NCI-H748 treated with DMSO at 0.1 percent for 48 hours (cell line): ENCODE measurements around the gene LDLRAD4.
A peak's percentile ranks its signal among the peaks of the same experiment; 100 is the strongest.

ENCODE experiments used
- DNase-seq: peaks from one replicate; lab custom pipeline; 2025; lab: John Stamatoyannopoulos, UW

LDLRAD4 gene

DNA sequence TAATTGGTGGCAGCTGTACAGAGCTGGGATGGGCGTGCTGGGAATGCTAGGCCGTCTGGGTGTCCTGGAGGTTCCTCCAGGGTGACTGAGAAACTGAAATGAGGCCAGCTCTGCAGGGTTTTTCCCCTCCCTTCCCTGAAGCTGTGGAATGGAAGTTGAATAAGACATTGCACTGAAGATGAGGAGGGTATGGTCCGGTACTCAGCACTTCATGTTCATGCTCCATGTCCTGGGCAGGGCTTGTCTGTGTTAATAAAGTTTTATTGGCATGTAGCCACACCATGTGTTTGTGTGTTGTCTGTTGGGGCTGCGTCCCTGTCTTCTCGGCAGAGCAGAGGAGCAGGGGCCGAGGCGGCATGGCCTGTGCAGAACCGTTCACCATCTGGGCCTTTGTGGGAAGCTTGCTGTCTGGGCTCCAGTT is 154.0 kb downstream of the LDLRAD4 start:
- no peak for DNase-seq

DNA sequence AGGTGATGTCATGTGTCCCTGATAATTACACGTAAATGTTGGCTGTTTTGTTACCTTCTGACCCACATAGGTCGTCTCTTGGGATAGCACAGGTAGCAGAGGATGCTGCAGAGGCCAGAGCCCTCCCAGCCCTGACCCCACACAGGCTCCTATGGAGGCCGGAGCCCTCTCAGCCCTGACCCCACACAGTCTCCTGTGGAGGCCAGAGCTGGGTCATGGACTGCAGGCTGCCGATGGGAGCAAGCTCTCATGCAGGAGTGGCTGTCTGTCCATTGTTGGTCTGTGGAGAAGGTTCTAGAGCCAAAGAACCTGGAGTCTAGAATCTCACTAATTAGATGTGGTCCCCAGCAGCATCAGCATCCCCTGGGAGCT is 155.5 kb downstream of the LDLRAD4 start:
- no peak for DNase-seq

DNA sequence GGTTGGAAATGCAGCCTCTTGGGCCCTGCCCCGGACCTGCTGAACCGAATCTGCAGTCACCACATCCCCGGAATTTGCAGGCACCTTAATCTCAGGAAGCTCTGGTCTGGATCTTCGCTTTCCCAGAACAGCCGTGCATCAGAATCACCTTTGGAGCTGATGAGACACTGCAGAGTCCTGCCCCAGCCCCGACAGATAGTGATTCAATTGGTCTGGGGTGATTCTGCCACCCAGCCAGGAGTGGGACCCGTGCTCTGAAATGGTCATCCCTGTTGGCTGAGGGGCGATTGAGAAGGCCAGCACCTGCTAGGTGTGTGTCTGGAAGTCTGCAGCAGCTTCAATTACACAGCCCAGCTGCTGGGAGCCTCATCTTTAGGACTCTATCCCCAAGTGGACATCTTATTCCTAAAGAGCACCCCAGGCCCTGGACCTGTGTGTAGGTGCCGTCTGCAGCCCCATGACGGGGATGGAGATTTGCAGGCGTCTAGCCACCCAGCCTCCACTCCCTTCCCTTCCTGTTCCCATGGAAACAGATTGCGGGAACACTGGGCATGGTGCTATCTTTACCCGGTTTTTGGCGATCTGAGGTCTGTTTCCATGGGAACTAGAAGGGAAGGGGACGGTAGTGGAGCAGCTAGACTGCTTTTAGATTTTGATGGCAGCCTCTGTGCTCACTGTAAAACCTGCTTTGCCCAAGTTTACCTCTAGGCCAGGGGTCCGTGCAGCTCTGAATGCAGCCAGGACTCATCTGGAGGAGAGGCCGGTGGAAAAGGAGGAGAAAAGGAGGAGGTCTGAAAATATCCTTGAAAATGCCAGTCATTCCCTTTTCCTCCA is 156.1 kb downstream of the LDLRAD4 start:
- peak; percentile 48 for DNase-seq

DNA sequence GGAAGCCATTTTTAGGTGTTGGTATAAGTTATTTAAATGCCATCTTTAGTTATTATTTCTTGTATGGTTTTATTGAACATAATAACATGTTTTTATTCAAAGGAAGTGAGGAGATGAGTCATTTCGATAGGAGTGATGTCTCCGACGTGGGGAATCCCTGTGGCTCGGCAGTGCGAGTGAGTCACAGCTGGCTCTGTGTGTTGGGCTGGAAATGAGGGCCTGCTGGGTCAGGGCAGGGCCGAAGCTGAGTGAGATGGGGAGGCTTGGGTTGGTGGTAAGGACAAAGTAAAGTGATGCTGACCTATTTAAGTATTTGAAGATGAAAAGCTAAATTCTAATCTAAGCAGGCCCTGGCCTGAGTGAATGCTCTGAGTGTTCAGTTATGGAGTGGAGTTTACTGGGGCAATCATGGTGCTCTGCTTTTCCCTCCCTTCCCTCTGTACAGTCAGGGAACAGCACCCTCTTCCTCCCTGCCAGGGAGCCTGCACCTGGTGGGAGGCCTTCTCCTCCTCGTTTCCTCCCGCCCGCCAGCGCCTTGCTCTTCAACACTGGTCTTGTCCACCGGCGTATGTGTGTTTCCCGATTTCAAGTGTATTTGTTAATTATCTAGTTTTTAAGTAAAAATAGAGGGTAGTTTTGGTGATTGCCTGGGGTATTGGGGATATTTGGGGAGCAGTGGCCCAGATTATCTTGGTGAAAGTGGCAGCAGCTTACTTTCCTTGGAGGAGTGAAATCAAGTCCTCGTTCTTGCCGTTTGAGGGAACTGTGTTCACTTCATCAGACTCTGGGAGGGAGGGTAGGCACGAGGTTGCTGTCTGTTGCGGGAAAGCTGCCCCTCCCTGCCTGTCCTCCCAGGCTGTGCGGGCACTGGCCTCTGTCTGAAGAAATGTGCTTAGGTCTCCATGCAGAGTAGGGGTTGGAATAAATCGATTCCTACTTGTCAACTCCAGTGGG is 157.0 kb downstream of the LDLRAD4 start:
- DNase-seq, result peak; percentile 24

DNA sequence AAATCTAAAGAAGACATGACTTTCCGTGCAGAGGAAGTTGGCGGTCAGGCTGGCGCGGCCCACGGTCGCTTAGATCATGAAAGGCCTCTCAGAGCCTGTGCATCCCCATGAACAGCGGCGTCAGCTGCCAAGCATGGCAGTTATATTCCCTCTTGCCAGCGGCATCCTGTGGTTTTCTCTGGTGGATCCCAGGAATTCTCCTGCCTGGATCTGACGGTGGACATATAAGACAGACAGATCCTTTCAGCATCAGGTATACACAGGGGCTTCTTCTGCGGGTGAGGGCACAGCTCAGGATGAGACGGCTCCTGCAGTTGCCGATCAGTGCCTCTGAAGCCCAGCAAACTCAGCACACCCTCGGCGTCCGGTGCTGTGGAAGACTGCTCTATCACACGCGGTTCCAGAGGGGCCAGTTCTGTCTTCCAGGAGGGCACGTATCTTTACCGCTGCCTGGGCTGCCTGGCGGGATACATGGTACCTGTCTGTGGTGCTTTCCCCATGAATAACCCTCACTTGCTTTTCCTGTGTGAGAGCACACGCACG is 157.8 kb downstream of the LDLRAD4 start:
- DNase-seq, result no peak

DNA sequence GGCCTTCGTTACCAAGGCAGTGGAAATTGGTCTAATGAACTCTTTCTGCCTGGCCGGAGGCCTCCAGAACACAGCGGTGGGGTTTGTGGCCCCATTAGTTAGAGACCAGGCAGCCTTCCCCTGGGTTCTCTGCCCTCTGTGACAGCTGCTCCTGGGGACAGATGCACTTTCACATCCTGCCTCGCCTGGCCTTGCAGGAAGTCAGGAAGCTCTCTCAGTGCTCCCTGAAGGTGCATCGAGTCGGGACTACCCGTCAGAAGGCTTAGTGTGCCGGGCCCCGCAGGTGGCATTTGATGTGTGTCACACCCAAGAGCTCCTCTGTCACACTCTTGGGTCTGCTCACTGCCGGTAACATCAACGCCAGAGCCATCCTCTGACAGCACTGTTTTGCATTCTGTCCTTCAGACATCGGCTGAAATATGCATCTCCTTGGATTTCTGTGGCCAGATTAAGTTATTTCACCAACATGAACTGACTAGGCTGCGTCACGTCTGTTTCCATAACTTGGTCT is 158.3 kb downstream of the LDLRAD4 start:
- DNase-seq, result no peak

DNA sequence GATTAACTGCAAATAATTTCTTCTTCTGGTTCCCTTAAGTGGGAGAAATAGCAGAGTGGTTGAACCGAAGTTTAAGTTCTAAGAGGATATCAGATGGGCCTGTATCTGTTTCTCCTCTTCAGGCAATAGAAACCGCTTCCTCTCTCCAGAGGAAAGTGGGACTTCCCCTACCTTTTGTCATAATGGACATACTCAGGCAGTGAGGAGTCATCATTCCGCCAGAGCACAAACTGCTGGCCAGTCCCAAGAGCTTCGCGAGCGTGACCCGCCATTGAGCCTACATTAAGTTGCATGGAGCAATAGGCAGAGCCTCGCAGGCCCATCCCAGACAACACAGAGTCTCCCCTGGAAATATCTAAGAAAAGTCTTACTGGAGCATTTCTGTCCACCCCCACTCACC is 158.9 kb downstream of the LDLRAD4 start:
- no peak for DNase-seq

DNA sequence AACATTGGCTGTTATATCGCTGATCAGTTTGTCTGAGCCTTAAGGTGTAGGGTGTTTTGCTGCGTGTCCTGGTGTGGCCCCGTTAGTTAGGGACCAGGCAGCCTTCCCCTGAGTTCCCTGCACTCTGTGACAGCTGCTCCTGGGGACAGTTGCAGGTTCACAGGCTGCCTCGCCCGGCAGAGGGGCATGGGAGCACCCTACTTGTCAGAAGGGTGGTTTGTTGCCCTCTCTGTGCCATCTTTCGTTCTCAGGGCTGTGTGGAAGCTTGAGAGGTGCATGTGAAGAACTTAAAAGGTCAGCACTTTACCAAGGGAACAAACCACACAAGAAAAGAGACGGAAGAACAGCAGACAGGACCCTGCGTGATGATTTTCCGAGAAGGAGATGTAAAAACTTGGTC is 159.6 kb downstream of the LDLRAD4 start:
- DNase-seq, result no peak

DNA sequence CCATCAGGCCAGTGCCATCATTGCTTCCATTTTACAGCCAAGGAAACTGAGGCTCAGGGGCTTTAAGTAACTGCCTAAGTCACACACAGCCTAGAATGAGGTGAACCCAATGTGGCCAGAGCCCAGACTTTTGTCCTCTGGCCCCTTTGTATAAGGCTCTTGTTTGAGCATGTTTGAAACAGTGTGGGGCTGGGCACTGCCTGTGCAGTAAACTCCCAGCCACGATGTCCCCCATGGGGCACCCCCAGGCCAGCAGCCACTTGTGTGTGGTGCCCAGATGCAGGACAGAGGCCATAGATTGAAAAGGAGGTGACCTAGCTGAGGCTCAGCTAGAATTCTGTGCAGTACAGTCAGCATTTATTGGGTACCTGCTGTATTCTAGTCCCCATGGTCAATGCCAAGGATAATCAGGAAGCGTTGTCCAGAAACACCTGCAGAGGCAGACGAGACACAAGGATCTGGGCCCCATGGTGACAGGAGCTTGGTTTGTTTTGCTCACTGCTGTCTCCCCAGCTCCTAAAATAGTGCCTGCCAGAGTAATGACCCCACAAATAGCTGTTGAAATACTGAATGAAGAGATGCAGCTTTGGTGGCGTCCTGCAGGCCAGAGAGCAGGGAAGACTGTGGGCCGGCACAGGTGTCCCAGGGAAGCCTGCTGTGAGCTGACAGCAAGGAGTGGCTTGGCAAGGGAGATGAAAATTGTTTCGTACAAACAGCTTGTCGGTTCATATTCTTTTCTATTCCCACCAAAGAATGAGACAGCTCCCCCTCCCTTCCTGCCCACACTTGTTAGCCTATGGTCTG is 160.7 kb downstream of the LDLRAD4 start:
- peak; percentile 39 for DNase-seq

DNA sequence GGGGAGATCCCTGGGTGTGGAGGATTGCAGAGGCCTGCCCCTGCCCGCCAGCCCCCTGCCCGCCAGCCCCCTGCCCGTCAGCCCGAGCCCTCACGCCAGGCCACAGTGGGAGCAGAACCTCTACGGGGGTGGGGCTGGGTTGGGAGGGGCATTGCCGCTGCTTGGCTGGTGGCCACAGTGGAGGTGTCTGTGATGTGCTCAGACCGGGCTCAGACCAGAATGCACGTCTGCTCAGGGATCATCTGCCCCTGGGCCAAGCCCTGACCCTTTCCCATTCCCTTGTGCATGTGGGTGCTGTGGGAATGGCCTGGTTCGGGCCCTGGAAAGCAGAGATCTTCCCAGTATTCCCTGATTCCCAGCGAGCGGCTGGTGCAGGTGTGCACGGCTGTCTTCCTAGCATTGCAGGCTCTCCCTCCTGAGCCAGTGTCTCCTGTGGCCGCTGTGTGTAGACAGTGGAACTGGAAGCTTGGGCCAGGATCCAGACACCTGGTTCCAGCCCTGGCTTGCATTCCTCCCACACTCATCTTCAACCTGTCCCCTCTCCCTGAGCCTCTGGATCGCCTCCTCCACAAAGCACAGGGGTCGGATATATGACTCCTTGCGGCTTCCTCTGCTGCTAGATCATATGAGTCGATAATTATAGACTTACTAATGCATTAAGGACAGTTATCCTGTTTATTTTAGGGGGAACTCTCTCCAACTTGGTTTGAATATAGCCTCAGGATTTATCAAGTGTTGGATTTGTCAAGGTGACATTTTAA is 161.6 kb downstream of the LDLRAD4 start:
- no peak for DNase-seq

DNA sequence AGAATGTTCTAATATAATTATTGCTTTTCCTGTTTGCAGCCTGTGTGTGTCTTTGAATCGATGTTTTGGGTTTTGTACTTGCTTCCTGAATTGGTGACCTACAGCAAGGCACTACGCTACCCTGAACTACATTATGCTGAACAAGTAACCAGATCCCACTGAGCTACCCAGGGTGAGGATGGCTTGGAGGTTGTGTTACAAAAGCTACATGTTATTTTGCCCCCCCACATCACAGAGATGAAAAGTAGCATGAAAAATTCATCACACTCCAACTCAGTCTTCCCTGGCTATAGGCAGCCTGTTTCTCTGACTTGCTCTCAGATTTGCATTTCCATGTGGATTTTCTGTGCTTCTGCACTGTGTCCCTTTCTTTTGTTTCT is 162.1 kb downstream of the LDLRAD4 start:
- no peak for DNase-seq

DNA sequence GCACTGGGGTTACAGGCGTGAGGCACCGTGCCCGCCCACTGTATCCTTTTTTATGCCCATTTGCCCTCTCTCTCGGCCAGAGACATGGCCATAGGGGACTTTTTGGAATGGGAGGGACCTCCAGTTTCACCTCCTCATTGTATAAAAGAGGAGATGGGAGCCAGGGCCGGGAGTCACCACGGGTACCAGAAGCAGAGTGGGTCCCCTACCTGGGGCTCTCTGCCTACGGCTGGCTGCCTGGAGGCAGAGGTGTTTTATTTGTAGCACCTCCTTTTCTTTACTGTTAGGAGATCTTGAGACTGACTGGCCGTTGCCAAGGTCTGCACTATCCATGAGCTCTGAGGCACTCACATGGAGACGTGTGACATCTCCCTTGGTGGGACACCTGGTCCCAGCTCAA is 162.8 kb downstream of the LDLRAD4 start:
- DNase-seq, result no peak

DNA sequence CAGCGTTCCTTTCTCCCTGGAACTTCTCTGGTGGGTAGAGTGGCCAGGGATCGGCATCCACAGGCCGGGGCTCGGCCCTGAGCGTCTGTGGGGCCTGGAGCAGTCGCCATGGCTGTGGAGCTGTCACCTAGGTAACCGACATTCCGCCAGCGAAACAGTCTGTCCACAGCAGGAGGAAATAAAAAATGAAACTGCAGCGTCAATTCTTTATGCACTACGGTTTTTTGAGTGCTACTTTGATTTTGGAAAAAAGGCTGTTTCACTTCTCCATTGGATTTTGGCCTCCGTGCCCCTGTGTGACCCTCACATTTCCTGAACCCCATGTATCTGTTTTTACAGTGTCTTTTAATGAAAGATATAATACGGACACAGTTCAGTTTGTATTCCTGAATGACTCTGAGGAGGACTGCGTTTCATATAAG is 163.4 kb downstream of the LDLRAD4 start:
- peak; percentile 20 for DNase-seq

DNA sequence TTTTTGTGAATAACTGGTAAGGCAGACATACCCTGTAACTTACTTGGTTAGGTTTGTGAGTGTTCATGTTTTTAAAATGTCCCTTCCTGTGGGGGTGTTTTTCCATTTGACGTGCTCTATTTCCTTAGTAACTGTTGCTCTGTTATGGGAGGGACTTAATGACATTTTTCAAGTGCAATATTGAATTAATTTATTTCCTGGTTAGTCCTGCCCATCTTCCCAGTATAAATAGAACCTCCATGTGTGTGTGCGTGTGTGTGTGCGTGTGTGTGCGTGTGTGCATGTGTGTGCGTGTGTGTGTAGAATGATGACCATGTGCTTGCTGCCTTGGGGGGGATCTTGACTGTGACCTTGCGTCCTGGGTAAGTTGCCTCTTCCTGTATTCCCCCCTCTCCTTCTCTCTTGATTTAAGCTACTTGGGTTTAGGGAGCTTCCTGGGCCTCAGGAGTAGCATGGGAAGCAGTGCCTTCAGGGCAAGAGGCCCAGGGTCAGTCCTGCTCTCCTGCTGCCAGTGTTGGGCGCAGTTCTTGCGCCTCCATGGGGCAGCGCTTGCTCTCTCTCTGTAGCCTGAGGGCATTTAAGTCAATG is 163.9 kb downstream of the LDLRAD4 start:
- DNase-seq, result peak; percentile 41

DNA sequence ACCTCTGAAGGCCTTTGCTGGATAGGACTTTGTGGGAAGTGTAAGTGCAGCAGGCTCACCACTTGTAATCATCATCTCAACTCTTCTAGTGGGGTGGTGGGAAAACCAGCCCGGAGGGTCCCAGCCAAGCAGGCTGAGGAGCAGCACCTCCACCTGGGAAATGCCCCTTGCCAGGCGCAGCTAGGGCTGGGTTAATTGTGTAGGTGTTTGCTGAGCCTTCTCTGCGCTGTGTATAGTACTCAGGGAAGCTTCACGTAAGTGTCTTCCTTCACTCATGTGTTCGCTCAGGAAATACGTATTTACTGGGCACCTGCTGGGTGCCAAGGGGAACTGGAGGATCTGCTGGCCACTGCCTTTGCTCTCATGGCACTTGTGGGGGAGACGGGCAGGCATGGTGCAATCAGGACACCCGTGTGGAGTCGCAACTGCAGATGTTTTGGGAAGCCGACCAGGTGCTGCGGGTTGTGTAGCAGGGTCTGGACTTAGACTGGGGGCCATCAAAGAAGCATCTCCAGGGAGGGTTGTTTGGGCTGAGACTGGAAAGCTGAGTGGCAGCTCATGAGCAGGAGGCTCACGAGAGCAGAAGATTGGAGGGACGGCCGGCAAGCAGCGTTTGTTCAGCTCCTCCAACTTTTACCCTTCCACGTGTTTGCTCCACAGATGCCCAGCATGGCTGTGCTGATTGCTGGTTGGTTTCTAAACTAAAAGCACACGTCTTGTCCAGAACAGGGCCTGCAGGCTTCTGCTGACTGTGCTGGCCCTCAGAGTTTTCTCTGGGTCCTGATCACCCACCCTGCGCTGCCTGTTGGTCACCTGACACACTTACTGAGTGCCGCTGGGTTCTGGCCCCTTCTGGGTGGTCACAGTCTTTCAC is 164.6 kb downstream of the LDLRAD4 start:
- no peak for DNase-seq

DNA sequence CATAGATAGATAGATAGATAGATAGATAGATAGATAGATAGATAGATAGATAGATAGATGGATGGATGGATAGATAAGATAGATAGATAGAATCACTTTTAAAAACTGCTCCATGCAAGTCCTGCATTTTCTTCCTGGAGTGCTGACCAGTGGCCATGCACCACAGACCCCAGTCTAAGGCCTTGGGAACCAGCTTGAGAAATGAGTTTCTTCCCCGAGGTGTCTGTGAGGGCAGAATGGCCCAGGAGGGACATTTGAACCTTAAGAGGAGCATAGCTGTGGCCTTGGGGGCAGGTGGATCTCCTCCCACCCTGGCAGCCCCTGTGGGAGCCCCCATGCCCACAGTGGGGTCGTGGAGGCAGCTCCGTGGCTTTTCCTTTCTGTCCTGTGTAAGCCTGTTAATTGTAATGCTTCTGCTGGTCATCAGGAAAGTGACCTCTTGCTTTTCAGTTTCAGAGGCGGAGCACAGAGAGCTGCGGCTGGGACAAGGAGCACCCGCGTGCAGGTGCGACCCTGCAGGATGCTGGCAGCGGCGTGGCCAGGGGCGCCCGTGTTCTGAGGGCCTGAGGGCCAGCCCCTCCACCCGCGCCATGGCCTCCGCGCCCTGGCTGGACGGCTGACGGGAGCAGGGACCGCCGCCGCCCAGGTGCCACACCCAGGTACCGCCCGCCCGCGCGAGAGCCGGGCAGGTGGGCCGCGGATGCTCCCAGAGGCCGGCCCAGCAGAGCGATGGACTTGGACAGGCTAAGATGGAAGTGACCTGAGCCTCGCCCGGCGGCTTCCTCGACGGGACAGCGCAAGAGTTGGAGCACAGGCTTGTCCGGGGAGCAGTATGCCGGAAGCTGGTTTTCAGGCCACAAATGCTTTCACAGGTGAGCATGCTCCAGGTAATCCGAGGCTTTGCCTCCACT is 168.6 kb downstream of the LDLRAD4 start:
- DNase-seq, result no peak

DNA sequence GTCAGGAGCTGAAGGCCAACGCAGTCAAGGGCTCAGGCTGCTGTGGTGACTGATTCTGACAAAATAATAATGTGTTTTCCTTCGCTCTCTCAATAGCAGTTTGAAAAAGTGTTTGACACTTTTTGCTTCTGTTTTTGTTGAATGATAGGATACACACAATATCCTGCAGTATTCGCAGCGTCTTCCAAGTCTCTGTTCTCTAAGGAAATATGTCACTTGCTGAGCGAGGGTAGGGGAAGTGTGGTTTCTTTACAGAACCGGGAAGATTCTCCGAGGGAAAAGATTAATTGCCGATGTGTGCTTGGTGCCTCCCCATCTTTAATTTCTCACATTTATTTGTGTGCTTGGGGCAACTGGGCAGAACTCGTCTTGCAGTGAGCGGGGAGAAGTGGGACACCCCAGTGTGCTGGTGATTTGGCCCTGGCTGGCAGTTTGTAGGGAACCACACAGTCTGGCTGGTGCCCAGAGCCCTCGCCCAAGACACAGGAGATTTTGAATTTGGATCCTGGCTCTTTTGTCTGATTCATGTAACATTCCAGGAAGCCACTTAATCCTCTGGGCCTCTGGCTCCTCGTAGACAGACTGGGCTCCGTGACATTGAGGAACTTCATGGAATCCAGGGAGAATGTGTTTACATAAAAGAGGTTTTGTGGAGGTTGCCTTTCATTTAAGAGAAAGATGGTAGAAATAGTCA is 169.4 kb downstream of the LDLRAD4 start:
- DNase-seq, result no peak
